ENCODE measurements around the gene MTMR11.
"Not testable (repeated sequence)": the region's sequence is repeated elsewhere in the genome, so short reads cannot be mapped to it uniquely, and the experiment has no call there.

MTMR11 gene

GRCh38 chr1:149886121-149886395 lies 50.6 kb downstream of the MTMR11 start:
- peak; percentile 77 for TF ChIP-seq POLR2AphosphoS5 (IDR thresholded peaks at IDR 0.05; ENCODE audit: low read depth, low read length)
- peak; percentile 66 for TF ChIP-seq POLR2A (IDR thresholded peaks at IDR 0.05; ENCODE audit: low read depth, low read length)
- not testable (repeated sequence) for FAIRE-seq; DNase-seq (ENCODE audit: insufficient read length, low spot score)

GRCh38 chr1:149885339-149886120 lies 51.1 kb downstream of the MTMR11 start:
- FAIRE-seq (no peak), DNase-seq (ENCODE audit: insufficient read length, low spot score) (no peak)
- no peak; the same call in 1 of the 2 replicates for TF ChIP-seq SPI1 (IDR thresholded peaks at IDR 0.05; ENCODE audit: low read depth, low read length)
- peak; percentile 93 for TF ChIP-seq POLR2AphosphoS5 (IDR thresholded peaks at IDR 0.05; ENCODE audit: low read depth, low read length)
- no peak for TF ChIP-seq PAX5 (IDR thresholded peaks at IDR 0.05; ENCODE audit: insufficient read depth, low read length, severe bottlenecking)
- peak; percentile 60; the same call in 1 of the 2 replicates for TF ChIP-seq POU2F2 (IDR thresholded peaks at IDR 0.05; ENCODE audit: low read depth, low read length)
- TF ChIP-seq POLR2A (IDR thresholded peaks at IDR 0.05; ENCODE audit: low read depth, low read length), result peak; percentile 88
- TF ChIP-seq TAF1 (IDR thresholded peaks at IDR 0.05; ENCODE audit: low read depth, low read length), result 0 out of 2 replicates have a peak, but pooled peaks have one; percentile 52

GRCh38 chr1:149884433-149885338 lies 52.0 kb downstream of the MTMR11 start:
- DNase-seq (ENCODE audit: insufficient read length, low spot score) (no peak), FAIRE-seq (no peak)
- TF ChIP-seq SPI1 (IDR thresholded peaks at IDR 0.05; ENCODE audit: low read depth, low read length) (peak; percentile 56), TAF1 (IDR thresholded peaks at IDR 0.05; ENCODE audit: low read depth, low read length) (no peak), POLR2A (IDR thresholded peaks at IDR 0.05; ENCODE audit: low read depth, low read length) (no peak), POU2F2 (IDR thresholded peaks at IDR 0.05; ENCODE audit: low read depth, low read length) (no peak), PAX5 (IDR thresholded peaks at IDR 0.05; ENCODE audit: insufficient read depth, low read length, severe bottlenecking) (no peak), POLR2AphosphoS5 (IDR thresholded peaks at IDR 0.05; ENCODE audit: low read depth, low read length) (no peak)

DNA sequence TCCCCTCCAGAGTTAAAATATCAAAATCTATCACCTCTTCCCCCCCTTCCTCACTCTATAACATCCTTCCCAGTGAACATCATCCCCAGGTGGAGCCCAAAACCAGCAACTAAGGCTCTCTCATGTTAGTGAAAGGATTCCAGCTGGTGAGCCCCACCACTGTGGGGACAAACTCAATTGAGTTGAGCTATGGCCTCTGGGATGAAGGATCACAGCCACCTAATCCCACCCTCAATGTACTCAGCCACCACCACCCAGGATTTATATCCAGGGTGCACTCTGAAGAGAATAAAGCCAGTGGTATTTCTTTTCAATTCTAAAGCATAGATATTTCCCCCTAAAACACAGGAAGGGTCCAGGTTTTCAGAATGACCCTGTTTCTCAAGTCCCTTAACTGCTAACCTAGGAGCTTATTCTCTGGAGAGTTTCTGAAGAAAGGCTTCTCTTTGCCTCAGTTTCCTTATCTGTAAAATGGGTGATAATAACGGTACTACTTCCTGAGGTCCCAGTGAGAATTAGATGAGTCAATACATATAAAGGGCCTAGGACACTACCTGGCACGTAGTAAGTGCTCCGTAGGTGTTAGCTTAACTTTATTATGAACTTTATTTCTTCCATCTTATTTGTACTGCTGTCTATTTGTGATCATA lies 53.0 kb downstream of the MTMR11 start:
- DNase-seq (ENCODE audit: insufficient read length, low spot score) (no peak), FAIRE-seq (no peak)
- TF ChIP-seq SPI1 (IDR thresholded peaks at IDR 0.05; ENCODE audit: low read depth, low read length) (no peak), PAX5 (IDR thresholded peaks at IDR 0.05; ENCODE audit: insufficient read depth, low read length, severe bottlenecking) (no peak), POLR2AphosphoS5 (IDR thresholded peaks at IDR 0.05; ENCODE audit: low read depth, low read length) (no peak), TAF1 (IDR thresholded peaks at IDR 0.05; ENCODE audit: low read depth, low read length) (no peak), POLR2A (IDR thresholded peaks at IDR 0.05; ENCODE audit: low read depth, low read length) (no peak), POU2F2 (IDR thresholded peaks at IDR 0.05; ENCODE audit: low read depth, low read length) (no peak)

DNA sequence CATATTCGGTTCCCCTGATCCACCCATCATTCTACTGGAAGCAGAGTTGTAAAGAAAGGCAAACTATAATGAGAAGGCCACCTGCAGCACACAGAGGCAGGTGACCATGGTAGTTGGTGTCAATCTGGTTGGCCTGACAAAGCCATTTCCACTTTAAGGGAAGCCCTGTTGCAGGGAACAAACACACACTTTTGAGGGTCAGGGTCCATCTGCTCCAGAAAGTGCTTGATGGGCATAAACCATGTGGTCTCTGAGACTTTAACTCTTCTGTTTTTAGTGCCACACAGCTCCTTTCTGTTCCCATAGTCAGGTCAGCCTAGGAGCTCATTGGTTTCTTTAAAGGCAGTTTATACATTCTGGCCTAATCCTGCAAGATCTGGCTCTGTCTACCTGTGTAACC lies 54.8 kb downstream of the MTMR11 start:
- DNase-seq (ENCODE audit: insufficient read length, low spot score), result no peak
- FAIRE-seq, result no peak
- TF ChIP-seq TAF1 (IDR thresholded peaks at IDR 0.05; ENCODE audit: low read depth, low read length), result no peak
- TF ChIP-seq PAX5 (IDR thresholded peaks at IDR 0.05; ENCODE audit: insufficient read depth, low read length, severe bottlenecking), result no peak
- no peak for TF ChIP-seq POLR2AphosphoS5 (IDR thresholded peaks at IDR 0.05; ENCODE audit: low read depth, low read length)
- TF ChIP-seq POLR2A (IDR thresholded peaks at IDR 0.05; ENCODE audit: low read depth, low read length), result no peak
- TF ChIP-seq POU2F2 (IDR thresholded peaks at IDR 0.05; ENCODE audit: low read depth, low read length), result no peak

DNA sequence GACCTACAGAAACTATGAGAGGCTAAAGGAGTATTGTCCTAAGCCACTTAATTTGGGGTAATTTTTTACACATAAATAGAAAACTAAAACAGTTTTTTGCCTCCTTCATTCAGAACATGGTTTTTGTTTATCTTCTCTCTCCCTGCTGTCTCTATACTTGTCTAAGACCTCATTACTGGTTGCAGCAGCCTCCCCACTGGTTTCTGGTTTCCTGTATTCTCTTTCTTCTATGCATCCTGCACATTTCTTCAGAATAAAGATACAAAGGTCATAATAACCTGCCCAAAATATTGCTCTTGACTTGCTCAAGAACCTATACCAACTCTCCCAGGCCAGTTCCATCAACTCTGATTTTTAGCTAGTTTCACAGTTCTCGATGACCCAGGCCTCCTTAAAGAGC lies 57.1 kb downstream of the MTMR11 start:
- FAIRE-seq, result no peak
- no peak for DNase-seq (ENCODE audit: insufficient read length, low spot score)

More for the DNA sequence above, 57.1 kb downstream of the MTMR11 start:
- TF ChIP-seq POLR2A (IDR thresholded peaks at IDR 0.05; ENCODE audit: low read depth, low read length), result no peak
- TF ChIP-seq TAF1 (IDR thresholded peaks at IDR 0.05; ENCODE audit: low read depth, low read length), result no peak
- TF ChIP-seq POU2F2 (IDR thresholded peaks at IDR 0.05; ENCODE audit: low read depth, low read length), result no peak
- TF ChIP-seq PAX5 (IDR thresholded peaks at IDR 0.05; ENCODE audit: insufficient read depth, low read length, severe bottlenecking), result no peak
- TF ChIP-seq POLR2AphosphoS5 (IDR thresholded peaks at IDR 0.05; ENCODE audit: low read depth, low read length), result no peak
- no peak for TF ChIP-seq SPI1 (IDR thresholded peaks at IDR 0.05; ENCODE audit: low read depth, low read length)

Measured in GM12891 (cell line).